ENCODE measurements around the gene CENPW.

GRCh38 chr6:126356526-126356925 is 16.6 kb downstream of the CENPW start:
- TF ChIP-seq, protein P1, sequence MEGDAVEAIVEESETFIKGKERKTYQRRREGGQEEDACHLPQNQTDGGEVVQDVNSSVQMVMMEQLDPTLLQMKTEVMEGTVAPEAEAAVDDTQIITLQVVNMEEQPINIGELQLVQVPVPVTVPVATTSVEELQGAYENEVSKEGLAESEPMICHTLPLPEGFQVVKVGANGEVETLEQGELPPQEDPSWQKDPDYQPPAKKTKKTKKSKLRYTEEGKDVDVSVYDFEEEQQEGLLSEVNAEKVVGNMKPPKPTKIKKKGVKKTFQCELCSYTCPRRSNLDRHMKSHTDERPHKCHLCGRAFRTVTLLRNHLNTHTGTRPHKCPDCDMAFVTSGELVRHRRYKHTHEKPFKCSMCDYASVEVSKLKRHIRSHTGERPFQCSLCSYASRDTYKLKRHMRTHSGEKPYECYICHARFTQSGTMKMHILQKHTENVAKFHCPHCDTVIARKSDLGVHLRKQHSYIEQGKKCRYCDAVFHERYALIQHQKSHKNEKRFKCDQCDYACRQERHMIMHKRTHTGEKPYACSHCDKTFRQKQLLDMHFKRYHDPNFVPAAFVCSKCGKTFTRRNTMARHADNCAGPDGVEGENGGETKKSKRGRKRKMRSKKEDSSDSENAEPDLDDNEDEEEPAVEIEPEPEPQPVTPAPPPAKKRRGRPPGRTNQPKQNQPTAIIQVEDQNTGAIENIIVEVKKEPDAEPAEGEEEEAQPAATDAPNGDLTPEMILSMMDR (IDR thresholded peaks at IDR 0.05; ENCODE audit: poor library complexity) = no peak
- no peak for TF ChIP-seq EZH2 (IDR thresholded peaks at IDR 0.05; ENCODE audit: borderline replicate concordance)

Measured in hepatocyte (in vitro differentiated cells).